IPS-20b (cell line): ENCODE measurements around the gene TMEM18.

ENCODE experiments used
- H3K27ac ChIP-seq: one replicate; pipeline ENCODE4 v1.5.1; 2013; ENCODE audit warnings: low read length
- H3K27me3 ChIP-seq: 2 replicates; pipeline ENCODE4 v1.6.1; 2013; ENCODE audit warnings: mild to moderate bottlenecking, low read length, inconsistent platforms; ENCODE audit not compliant: insufficient read depth
- H3K36me3 ChIP-seq: 2 replicates; pipeline ENCODE4 v1.6.1; 2013; ENCODE audit warnings: low read depth, mild to moderate bottlenecking, inconsistent platforms, low read length, moderate library complexity; ENCODE audit not compliant: insufficient read depth
- H3K4me1 ChIP-seq: 2 replicates; pipeline ENCODE4 v1.6.1; 2013; ENCODE audit warnings: mild to moderate bottlenecking, control low read depth, inconsistent platforms, low read length, moderate library complexity; ENCODE audit not compliant: insufficient read depth
- H3K4me3 ChIP-seq: 2 replicates; pipeline ENCODE4 v1.5.1; 2013; ENCODE audit warnings: mild to moderate bottlenecking, low read length, inconsistent platforms
- H3K9ac ChIP-seq: 2 replicates; pipeline ENCODE4 v1.6.1; 2013; ENCODE audit warnings: low read depth, mild to moderate bottlenecking, inconsistent platforms, low read length, moderate library complexity
- H3K9me3 ChIP-seq: 2 replicates; pipeline ENCODE4 v1.6.1; 2013; ENCODE audit warnings: mild to moderate bottlenecking, low read depth, low read length, inconsistent platforms; ENCODE audit not compliant: insufficient read depth

The TMEM18 gene

GRCh38 chr2:637406-637776 is 39.8 kb downstream of the TMEM18 start:
- Histone ChIP-seq H3K27ac (no peak overlapping the region), H3K36me3 (no peaks in the 10 kb centered on the region), H3K9me3 (0 out of 2 replicates have a peak, but pooled peaks cover 2% of the 10 kb centered on the region), H3K4me1 (no peaks in the 10 kb centered on the region), H3K4me3 (no peak overlapping the region), H3K27me3 (peaks cover 13% of the 10 kb centered on the region), H3K9ac (no peak overlapping the region)

- H3K4me1 ChIP-seq = no peaks in the 10 kb centered on the region
- H3K9me3 ChIP-seq = 0 out of 2 replicates have a peak, but pooled peaks cover 2% of the 10 kb centered on the region
- peaks cover 13% of the 10 kb centered on the region for H3K27me3 ChIP-seq
- H3K27ac ChIP-seq = no peak overlapping the region
- no peak overlapping the region for H3K9ac ChIP-seq
- no peaks in the 10 kb centered on the region for H3K36me3 ChIP-seq
- no peak overlapping the region for H3K4me3 ChIP-seq
Measured at GRCh38 chr2:636641-637405, 40.4 kb downstream of the TMEM18 start.

GRCh38 chr2:635687-636621 is 41.3 kb downstream of the TMEM18 start:
- no peaks in the 10 kb centered on the region for H3K36me3 ChIP-seq
- no peak overlapping the region for H3K9ac ChIP-seq

GRCh38 chr2:634636-635388 is 42.4 kb downstream of the TMEM18 start:
- no peak overlapping the region for H3K9ac ChIP-seq
- H3K4me3 ChIP-seq = no peak overlapping the region
- H3K27ac ChIP-seq = no peak overlapping the region

More at GRCh38 chr2:635687-636621, 41.3 kb downstream of the TMEM18 start:
- no peak overlapping the region for H3K27ac ChIP-seq
- peaks cover 13% of the 10 kb centered on the region for H3K27me3 ChIP-seq
- no peaks in the 10 kb centered on the region for H3K4me1 ChIP-seq
- no peak overlapping the region for H3K4me3 ChIP-seq
- 0 out of 2 replicates have a peak, but pooled peaks cover 2% of the 10 kb centered on the region for H3K9me3 ChIP-seq

GRCh38 chr2:634041-634440 is 43.2 kb downstream of the TMEM18 start:
- no peak overlapping the region for H3K27ac ChIP-seq
- no peak overlapping the region for H3K4me3 ChIP-seq
- peaks cover 13% of the 10 kb centered on the region for H3K27me3 ChIP-seq
- H3K9me3 ChIP-seq = 0 out of 2 replicates have a peak, but pooled peaks cover 2% of the 10 kb centered on the region
- H3K4me1 ChIP-seq = no peaks in the 10 kb centered on the region
- no peak overlapping the region for H3K9ac ChIP-seq
- no peaks in the 10 kb centered on the region for H3K36me3 ChIP-seq

More at GRCh38 chr2:634636-635388, 42.4 kb downstream of the TMEM18 start:
- H3K27me3 ChIP-seq = peaks cover 13% of the 10 kb centered on the region
- no peaks in the 10 kb centered on the region for H3K4me1 ChIP-seq
- H3K9me3 ChIP-seq = 0 out of 2 replicates have a peak, but pooled peaks cover 2% of the 10 kb centered on the region
- no peaks in the 10 kb centered on the region for H3K36me3 ChIP-seq

GRCh38 chr2:633371-633770 is 43.8 kb downstream of the TMEM18 start:
- H3K4me3 ChIP-seq = no peak overlapping the region
- H3K9ac ChIP-seq = no peak overlapping the region
- H3K36me3 ChIP-seq = no peaks in the 10 kb centered on the region
- H3K9me3 ChIP-seq = 0 out of 2 replicates have a peak, but pooled peaks cover 2% of the 10 kb centered on the region
- peaks cover 13% of the 10 kb centered on the region for H3K27me3 ChIP-seq
- H3K4me1 ChIP-seq = no peaks in the 10 kb centered on the region
- no peak overlapping the region for H3K27ac ChIP-seq

GRCh38 chr2:632471-632870 is 44.7 kb downstream of the TMEM18 start:
- Histone ChIP-seq H3K4me3 (no peak overlapping the region), H3K4me1 (no peaks in the 10 kb centered on the region)

GRCh38 chr2:631741-632140 is 45.5 kb downstream of the TMEM18 start:
- Histone ChIP-seq H3K36me3 (no peaks in the 10 kb centered on the region), H3K27me3 (peaks cover 11% of the 10 kb centered on the region), H3K9ac (no peak overlapping the region), H3K4me1 (no peaks in the 10 kb centered on the region), H3K27ac (no peak overlapping the region), H3K9me3 (0 out of 2 replicates have a peak, but pooled peaks cover 2% of the 10 kb centered on the region), H3K4me3 (no peak overlapping the region)

More at GRCh38 chr2:632471-632870, 44.7 kb downstream of the TMEM18 start:
- H3K9ac ChIP-seq = no peak overlapping the region
- H3K27ac ChIP-seq = no peak overlapping the region
- H3K27me3 ChIP-seq = peaks cover 13% of the 10 kb centered on the region
- H3K36me3 ChIP-seq = no peaks in the 10 kb centered on the region
- H3K9me3 ChIP-seq = 0 out of 2 replicates have a peak, but pooled peaks cover 2% of the 10 kb centered on the region

- H3K27ac ChIP-seq = no peak overlapping the region
- no peak overlapping the region for H3K9ac ChIP-seq
- H3K4me1 ChIP-seq = no peaks in the 10 kb centered on the region
- no peaks in the 10 kb centered on the region for H3K9me3 ChIP-seq
- peaks cover 1% of the 10 kb centered on the region for H3K27me3 ChIP-seq
- no peaks in the 10 kb centered on the region for H3K36me3 ChIP-seq
- H3K4me3 ChIP-seq = no peak overlapping the region
Measured at GRCh38 chr2:630451-631320, 46.5 kb downstream of the TMEM18 start.

- H3K9ac ChIP-seq = no peak overlapping the region
Measured at GRCh38 chr2:629961-630360, 47.2 kb downstream of the TMEM18 start.

More at GRCh38 chr2:629961-630360, 47.2 kb downstream of the TMEM18 start:
- Histone ChIP-seq H3K4me1 (no peaks in the 10 kb centered on the region), H3K27me3 (no peaks in the 10 kb centered on the region), H3K9me3 (no peaks in the 10 kb centered on the region), H3K36me3 (no peaks in the 10 kb centered on the region), H3K4me3 (no peak overlapping the region), H3K27ac (no peak overlapping the region)
